ENCODE results near the gene ATXN3L.

The ATXN3L gene

DNA sequence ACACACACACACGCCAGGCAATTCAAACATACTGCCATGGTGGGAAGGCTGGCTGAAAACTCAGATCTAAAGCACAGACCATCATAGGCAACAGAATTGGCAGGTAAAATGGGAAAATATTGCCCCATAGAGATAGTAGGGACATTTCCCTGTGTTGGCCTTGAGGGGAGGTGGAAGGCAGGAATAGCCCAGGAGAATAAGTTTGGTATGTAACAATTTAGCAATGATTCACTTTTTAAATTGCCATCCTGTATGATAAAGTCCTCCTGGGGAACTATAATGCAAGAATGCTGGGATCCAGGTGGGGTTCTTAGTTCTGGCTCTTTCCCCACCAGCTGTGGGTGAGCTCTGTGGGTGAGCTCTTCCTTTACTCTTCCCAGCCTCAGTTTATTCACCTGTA, 51.0 kb downstream of the ATXN3L start:
- DNase-seq (ENCODE audit: low read depth in 2 of 2): no peak

Data from stimulated activated CD8-positive, alpha-beta memory T cell treated with anti-CD3 and anti-CD28 coated beads, Interleukin-2, amount 100 ng/mL, for 1 hour (primary cell).